ENCODE data around the gene MMP26. TPM values are rescaled to one million over a fixed set of nuclear protein-coding genes. Genes with fewer than 3 reads are reported as not detected.
"Not testable (repeated sequence)": the region's sequence is repeated elsewhere in the genome, so short reads cannot be mapped to it uniquely, and the experiment has no call there.

Gene MMP26
- not detected for total RNA-seq

DNA sequence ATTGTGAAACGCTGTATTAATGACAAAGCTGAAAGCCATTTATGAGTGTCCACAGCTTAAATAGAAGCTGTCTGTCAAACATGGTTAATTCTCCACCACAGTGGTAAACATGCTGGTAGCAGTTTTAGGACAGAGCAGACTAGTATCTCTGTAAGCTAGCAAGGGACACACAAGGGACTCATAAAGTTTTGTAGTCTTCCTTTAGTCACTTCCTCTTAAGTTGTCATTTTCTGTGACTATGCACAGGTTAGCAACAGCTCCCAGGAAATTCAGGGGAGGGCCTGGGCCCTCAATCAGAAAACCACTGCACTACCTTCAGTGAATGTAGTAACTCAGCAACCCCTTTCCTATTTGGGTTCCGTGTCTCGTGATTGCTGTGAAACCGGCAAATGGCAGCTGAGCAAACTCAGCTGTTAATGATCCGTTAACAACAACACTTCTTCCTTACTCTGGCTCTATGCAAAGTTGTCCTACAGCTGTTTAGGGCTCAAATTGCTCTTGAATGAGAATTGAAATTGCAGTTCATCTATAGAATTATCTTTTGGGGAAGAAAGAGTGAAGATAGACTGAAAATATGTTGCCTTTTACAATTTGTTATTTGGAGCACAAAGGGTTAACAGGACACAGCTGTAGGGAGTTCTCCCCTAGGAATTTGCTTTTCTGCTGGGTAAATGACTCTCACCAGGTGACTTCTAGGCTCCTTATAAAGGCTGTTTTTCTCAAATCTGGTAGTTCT is at the start of gene MMP26:
Gene MMP26 (plus strand): TSS at position 731 of the 736 bp plus-strand sequence.
- DNase-seq, result no peak

DNA sequence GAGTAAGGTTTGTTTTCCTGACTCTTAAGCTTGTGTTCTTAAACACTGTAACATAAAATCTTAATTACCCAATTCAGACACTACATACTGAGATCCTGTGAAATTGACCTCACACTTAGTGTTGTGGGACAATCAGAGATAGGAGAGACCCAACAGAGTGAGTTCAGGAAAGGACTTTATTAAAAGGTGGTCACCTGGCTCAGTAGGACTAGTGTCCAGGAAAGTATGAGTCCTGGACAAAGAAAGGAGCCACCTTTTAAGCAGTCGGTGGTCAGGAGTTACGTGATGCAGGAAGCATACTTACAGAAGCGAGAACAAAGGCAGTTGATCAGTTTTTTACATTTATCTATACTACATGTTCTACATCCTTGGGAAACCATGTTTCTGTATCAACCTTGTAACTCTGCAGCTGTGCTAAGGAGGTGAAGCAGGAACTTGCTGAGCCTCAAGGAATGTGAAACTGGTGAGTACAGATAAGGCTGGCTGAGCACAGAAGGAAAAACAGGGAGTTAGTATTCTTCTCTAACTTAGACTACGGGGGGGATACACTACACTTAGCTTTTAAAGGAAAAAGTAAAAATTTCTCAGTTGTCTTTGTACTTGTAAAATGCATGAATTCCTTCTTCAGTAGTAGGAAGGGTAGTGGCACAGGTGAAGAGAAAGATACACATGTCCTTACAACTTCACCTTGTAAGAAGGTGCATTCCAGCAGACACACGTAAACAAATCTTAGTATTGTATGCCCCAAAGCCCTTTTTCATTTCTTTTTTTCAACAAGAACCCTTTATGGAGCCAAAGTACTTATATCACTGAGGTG is 45.7 kb upstream of the MMP26 start:
- no peak for DNase-seq

DNA sequence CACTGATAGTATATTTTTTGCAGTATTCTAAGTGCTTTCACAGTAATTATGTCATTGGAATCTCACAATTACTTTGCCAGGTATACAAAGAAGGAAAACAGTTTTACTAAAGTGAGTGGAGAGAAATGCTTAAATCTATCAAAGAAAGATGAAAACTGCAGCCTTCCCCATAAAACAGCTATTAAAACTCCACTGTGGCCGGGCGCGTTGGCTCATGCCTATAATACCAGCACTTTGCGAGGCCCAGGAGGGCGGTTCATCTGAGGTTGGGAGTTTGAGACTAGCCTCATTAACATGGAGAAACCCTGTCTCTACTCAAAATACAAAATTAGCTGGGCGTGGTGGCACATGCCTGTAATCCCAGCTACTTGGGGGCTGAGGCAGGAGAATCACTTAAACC is 41.7 kb upstream of the MMP26 start:
- no peak for DNase-seq

DNA sequence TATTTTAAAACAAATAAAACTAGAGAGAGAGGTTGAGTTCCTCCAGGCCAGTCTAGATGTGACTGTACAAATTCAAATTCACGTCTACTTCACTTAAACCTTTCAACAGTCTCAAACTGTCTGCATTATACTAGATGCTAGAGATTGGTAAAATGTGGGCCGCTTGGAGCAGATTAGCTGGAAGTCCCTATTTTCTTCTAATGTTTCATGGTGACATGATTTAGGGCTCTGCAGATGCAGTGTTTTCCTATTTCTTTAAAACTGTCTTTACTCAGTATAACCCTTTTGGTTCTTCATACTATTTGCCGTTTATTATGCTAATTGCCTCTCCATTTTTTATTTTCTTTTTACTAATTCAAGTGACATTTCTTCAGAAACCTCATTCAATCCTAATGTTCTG is 40.4 kb upstream of the MMP26 start:
- DNase-seq, result no peak

DNA sequence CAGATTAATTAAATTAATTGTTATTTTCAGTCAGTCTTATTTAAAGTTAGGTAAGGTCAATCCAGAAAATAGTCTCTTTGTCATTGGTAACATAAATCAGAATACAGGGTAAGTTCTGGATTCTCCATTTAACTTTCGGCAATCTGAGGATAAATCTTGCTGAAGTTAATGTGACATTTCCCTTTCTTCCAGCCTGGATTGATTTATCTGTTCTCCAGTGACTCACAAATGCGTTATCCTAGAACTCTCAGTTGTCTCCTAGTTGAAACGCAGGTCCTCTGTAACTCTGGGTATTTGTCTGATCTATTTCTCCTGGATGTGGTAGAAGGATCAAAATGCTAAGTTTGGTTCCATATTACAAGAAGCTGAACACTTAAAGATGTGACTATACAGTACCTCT is 39.8 kb upstream of the MMP26 start:
- DNase-seq, result no peak

DNA sequence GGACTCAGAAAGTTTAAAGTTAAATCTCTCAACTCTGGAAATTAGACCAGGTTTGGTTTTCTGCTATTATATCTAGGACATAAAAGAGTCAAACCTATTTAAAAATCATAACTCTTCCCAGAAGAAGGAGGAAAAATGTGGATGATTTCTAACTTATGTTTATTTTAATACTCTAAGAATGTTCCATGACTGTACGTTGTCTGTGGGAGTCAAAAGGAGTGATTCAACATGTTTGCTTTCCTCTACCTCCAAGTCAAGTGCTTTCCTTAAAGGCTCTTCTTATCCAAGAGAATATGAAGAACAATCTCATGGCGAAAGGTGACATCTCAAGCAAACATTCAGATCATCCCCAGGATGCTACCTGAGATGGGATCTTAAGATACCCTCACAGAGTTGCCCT is 39.2 kb upstream of the MMP26 start:
- DNase-seq, result no peak

DNA sequence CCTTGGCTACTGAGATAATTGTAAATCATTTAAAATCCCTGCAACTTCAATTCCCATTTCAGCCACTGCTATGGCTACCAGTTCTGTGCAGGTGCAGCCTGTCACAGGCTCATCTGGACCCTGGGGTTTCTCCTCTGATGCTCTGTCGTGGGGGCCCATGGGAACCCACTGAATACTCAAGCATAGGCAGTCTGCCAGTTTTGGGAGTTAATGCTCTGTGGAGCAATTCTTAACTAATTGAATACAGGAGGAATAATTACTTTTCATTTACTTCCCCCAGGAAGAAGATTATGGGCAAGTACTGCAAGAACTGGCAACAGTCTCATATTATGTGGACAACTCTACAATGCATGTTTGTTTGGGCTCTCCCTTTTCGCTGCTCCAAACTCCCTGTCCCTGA is 32.8 kb upstream of the MMP26 start:
- DNase-seq, result no peak

DNA sequence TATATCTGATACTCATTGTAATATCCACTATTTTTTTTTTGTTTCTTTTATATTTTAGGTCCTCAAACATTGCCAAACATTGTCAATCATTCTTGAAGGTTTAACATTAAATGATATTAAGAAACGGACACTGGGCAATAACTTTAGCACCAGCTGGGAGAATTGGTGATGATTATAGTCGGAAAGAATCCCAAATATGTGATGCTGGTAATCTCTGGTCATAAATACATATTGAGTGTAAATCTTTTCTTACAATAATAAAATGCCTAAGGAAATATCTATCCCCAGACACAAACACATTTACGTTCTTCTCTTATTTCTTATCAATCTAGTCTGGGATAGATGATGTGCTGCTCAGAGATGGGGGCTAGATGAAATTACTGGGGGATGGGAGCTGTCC is 32.1 kb upstream of the MMP26 start:
- no peak for DNase-seq

DNA sequence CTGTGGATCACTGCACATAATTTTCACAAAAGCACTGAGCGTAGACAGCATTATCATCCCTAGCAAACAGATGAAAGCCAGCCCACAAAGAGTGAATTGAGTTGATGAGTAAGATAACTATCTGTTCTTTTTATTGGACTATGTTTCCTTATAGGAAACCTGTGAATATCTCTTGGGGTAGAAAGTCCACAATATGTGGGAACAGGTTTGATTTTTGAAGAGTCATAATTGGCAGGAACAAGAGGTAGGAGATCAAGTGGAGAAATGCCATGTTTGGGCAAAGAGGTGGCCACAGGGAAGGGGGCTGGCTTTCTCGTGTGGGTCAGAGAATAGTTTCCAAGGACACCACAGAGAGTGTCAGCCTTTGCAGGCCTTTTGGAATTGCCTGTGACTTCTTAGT is 30.8 kb upstream of the MMP26 start:
- no peak for DNase-seq

DNA sequence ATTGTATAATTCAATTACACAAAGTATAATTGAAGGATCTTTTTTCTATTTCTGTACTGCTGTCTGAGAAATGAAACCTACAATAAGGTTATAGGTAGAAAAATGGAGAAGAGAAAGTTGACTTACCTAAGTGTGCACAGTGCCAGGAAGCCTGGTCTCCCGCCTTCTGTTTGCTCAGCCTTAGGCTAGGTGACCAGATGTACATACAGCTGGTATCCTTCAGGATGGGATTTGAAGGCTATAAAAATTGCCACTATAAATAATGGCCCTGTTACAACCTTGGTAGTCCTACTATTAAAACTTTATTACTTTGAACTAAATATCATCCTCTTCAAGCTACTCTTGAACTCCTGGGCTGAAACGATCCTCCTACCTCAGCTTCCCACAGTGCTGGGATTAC is 26.6 kb upstream of the MMP26 start:
- no peak for DNase-seq

DNA sequence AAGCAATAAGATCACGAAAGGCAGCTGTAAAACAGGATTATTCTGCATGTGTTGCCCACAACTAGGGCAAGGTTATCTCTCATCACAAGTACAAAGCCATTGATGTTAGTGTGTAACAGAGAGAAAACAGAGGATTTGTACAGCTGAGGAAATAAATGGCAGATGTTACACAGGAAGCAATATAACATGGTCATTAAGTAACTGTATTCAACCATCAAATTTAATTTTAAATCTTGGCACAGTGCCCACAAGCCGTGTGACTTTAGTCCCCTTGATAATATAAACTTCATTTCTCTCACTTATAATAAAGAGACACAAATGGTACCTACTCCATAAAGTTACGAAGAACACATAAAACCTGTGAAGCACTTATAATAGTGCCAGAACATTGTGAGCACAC is 24.2 kb upstream of the MMP26 start:
- no peak for DNase-seq

DNA sequence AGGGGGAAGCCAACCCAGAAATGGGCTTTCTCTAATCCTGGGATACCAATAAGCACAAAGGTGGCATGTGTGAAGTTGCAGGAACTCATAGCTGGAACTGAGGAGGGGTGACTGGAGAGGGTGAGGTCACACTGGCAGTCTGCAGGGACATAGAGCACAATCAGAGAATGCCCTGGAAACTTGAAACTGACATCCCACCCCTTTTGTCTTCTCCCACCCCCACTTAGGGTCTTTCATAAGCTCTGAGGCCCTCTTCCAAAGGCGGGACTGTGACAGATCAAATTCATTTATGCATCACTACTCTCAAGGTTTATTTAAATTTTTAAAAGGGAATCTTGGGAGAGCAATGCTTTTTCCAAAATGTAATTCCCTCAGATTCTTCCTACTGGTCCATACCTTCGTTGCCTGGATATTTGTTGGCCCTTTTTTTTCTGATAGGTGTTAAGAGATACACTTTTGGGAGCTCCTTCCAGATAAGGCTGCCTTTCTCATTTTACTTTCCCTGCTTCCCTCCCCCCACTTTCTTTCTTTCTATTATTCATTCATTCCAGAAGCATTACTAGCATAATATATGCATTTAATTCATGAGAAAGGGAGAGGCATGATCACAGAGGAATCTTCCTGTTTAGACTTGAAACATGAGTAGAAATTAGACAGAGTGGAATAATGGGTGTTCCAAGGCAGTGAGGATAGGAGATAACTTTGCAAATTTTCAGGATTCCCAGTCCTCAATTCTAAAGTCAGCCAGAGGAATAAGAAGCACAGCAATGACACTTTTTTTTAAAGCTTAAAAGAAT is 21.8 kb upstream of the MMP26 start:
- DNase-seq, result no peak

DNA sequence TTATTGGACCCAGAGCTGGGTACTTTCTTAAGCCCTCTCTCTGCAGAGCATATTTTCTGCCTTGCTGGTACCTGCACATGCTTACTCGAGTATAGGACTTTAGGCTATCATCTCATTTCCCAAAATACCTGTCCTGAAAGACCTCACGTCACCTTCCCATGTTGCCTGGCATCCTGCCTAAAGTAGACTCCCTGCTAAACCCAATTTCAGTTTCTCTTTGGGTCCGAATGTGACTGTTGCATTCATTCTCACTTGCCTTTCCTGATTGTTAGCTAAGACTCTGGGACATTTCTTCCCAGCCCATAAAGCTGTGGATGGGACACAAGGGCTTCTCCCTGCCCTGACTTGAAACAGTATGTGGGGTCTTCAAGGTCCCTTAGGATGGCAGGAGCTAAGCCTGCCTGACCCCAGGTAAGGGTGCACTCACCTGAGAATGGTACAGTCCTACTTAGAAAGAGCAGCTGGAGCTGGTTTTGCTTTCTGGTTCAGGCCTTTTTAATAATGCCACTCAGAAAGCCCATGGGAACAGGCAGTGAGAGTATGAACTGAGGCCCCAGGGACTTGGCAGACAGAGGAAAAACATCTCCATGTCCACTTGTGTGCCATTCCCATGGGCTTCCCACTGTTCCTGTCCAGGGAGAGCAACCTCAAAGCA is 19.8 kb upstream of the MMP26 start:
- no peak for DNase-seq

DNA sequence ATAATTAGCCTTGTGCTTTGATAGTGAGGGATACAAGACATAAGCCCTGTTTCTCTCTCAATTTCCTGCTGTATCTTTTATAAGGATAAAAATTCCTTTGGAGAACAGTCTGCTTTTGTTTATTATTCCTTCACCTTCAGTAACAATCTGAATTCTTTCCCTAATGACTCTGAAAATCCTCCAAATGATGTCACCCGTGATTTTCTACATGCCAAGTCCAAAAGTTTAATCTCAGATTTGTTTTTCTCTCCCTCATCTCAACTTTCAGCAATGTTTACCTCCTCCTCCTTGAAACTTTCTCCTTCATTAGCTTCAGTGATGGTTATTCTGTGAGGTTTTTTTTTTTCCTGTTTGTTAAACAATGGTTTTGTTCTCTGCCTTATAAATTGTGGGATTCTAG is 9.1 kb upstream of the MMP26 start:
- DNase-seq, result no peak

DNA sequence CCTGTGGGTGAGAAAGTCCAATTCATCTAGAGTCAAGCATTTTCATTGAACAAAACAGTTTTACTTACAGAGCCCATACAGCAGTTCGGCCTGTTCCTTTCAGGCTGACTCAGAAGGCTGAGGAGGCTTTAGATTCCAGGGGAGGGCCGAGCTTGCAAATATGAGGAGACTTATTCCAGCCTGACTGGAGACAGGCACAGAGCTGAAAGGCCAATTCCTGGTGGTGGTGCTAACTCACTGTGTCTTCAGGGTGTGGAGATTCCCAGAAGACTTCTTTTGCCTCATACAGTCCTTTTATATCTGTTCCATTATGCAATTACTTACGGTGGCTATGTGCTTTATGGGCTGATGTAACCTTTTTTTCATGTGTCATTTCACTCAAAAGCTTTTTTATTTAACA is 7.0 kb upstream of the MMP26 start, which contains the start of gene OR51E2:
Gene OR51E2 (minus strand): TSS at position 269 of the 400 bp plus-strand sequence. CDS start 15,142 bp downstream, outside the sequence.
- no peak for DNase-seq

DNA sequence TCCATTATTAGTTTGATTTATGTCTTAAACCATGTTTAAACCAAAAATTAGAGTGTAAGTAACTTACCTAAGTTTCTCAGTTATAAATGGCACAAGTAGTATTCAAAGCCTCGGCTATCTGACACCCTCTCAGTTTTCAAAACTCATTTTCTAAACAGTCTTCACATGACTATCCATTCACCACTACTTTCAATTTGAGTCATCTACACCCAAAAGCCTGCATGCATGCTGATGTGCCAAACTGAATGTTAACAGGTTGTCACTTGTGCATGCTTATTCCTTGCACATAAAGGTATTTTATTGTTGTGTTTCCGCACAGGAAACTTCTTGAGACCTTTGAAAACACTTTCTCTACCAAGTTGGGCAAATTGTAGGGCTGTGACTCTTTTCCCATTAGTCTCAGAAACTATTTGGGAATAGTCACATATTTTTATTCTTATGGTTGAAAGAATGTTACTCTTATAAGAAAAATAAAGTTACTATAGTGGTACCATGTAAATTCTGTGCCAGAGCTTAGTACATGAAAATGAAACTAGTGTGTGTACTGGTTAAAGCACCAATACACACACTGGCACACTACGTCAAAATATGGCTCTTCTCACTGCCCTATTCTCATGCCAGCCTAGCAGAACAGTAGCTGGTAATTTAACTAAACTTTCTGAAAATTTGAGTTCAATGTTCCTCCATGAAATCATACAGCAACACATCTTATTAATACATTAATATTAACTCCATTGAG is 4.7 kb upstream of the MMP26 start:
- no peak for DNase-seq

DNA sequence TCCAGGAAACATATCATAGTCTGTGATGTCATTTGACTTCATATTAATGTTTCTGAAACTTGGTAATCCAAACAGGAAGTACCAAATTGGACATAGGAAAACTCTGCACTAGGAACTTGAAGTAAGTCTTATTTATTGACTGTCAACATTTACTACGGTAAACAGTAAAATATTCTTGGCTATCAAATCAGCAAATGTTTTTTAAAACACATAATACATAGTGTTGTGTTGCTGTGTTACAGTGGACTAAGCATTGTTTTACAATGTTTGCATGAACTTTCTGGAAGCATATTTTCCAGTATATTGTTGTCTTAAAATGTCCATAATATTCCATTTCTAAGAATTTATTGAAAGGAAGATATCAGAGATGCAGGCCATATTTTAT is 4.2 kb upstream of the MMP26 start:
- DNase-seq, result no peak

DNA sequence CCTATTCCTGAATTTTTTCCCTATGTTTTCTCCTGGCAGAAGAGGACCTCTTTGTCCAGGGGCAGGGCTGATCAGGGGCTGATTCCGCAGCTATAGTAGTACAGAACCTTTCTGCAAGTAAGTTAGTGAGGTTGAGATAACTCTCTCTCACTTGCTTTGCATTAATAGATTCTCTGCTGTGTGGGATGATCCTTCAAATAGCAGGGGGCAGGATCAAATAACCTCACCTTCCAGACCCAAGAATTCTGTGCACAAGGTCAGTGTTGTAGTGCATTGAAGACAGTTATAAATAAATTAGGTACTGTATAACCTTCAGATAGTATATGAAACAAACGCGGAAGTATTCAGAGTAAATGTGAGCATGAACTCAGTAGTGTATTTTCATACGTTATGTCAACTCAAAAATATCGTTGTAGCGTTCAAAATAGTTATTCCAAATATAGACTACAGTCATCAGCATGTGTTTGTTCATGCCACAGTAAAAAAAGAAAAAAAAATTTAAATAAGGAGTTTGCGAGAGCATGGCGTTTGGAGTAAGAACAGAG is 278 bp downstream of the MMP26 start:
- no peak for DNase-seq

DNA sequence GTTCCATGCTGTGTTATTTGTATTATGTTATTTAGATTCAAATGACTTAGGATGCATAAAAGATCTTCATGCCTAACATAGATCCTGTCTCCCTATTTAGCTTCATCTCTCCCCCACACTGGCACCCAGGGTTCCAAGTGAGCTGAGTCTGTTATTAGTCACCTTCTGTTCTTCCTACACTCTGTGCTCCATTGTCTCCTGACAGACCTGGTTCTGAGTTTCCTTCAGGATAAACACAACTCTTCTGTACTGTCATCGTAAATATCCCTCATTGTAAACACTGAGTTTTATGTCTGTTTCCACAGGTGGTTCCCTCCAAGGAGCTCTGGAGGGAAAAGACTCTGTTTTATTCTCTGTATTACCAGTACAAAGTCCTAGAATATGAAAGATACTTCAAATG is 8.7 kb downstream of the MMP26 start:
- no peak for DNase-seq

DNA sequence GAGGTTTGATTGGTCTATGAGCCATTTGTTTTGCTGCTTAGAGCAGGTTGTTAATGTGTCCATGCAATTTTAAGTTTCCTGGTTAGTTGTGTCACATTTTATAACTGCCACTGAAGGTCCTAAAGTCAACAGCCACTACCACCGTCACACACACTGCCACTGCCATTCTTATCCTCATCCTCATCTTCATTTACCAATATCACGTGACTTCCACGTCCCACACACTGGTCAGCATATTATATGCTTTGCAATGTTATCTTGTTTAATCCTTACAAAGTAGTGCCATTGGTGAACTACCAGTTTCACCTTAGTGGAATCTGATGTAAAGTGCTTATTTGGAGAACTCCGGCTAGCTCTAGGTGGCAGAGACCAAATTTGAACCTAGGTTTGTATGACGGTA is 9.7 kb downstream of the MMP26 start:
- DNase-seq, result no peak

DNA sequence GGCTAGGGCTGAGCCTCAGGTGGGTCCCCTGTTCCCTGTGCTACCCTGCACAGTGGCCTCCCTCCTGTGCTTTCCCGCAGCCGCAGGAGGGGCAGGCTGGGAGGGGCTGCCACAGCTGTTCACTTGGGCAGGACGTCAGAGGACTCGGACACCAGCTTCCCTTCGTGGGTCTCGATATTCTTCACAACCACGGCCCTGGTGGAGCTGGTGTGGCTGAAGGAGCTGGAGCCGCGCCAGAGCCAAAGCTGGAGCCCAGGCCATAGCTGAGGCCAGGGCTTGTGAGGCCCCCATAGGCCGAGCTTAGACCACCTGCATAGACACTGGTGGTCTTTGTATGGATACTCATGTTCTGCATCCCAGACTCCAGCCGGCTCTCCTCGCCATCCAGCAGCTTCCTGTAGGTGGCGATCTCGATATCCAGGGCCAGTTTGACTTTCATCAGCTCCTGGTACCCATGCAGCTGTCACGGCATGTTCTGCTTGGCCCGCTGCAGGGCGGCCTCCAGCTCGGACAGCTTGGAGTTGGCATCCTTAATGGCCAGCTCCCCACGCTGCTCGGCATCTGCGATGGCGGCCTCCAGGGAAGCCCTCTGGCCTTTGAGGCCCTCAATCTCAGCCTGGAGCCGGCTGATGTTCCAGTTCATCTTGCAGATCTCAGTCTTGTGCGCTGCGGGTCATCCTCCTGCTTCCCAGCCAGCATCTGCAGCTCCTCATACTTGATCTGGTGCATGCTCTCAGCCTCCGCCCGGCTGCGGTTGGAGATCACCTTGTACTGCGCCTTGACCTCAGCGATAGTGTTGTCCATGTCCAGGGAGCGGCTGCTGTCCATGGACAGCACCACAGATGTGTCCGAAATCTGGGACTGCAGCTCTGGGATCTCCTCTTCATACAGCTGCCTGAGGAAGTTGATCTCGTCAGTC is 18.3 kb downstream of the MMP26 start:
- not testable (repeated sequence) for DNase-seq

All from effector CD4-positive, alpha-beta T cell (primary cell).